HG03469 (cell line): ENCODE measurements around the gene C19orf25.
"Not testable (repeated sequence)": the region's sequence is repeated elsewhere in the genome, so short reads cannot be mapped to it uniquely, and the experiment has no call there.

Experiments used
- ATAC-seq: cut with Tn5 transposase; IDR thresholded peaks from one replicate; pipeline ENCODE4 v1.9.1; 2021; ENCODE audit warnings: mild to moderate bottlenecking, moderate library complexity, moderate number of reproducible peaks; ENCODE audit not compliant: unreplicated experiment

The C19orf25 gene

DNA sequence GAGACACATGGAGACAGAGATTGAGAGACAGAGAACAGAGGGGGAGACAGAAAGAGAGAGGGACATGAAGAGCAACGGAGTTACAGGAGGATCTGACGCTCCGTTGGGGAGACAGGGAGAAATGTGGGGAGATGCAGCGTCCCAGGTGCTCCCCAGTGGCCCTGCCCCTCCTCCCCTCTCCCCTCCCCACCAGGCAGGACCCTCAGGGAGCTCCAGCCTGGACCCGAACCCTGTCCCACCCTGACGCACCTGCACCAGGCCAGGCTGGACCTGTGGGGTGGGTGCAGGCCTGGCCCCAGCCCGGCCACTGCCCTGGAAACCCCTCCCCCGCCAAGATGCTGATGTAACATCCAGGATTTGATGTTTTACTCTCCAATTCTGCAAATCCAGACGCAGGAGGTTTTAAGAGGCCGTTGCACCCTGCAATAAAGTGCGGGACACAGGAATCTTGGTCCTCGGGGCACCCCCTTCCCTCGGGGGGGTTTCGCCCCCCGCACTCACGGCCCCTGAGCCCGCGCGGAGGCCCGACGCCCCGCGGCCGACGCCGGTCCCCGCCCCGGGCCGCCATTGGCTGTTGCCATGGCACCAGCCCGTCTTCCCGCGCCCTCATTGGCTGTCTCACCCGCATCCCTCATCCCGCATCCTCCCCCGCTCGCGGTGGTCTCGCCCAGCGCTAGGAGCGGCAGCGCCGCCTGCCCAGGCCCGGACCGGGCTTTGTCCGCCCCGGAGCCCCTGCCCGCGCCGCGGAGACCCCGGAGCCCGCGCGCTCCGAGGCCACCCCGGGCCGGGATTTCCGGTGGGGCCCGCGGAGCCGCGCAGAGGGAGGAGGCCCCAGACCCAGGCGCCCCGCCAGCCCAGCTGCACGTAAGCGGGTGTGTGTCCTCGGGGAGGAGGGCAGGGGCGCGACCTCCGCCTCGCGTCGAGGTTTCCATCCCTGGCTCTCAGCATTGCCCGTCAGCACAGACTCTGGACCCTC is 29.3 kb downstream of the C19orf25 start, which contains the start of gene APC2:
Gene APC2, plus strand, starts transcription at position 655 of the 976 bp plus-strand sequence. CDS start 2,881 bp downstream, outside the sequence.
- ATAC-seq, result no peak

DNA sequence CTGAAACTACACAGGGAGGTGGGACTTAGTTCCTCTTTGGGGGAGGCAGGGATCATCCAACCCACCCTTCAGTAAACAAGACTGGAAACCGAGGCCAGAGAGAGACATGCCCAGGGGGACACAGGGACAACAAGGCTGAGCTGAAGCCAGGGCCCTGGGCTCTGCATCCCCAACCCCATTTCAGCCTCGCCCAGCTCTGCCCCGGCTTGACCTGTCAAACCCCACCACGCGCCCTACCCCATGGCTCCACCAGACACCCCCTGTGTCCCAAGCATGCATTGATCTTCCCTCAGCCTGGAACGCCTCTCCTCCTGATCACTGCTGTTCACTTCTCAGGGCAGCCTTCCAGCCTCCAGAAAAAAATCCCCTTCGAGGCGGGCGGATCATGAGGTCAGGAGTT is 31.1 kb downstream of the C19orf25 start:
- no peak for ATAC-seq

DNA sequence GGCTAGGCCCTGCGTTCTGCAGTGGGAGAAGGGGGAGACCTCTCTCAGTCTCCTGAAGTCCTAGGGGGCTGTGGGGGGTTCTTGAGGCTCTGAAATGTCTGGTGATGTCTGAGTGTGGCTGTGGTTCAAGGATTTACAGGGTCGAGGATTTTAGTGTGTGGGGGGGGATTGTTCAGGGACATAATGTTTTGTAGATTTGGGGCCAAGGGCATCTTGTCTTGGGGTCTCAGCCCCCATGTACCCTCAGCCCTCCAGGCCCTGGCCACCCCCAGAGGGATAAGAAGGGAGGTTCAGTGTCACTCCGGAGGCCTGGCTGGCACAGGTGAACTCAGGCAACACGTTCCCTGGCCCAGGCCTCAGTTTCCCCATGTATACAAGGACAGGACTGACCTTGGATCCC is 31.5 kb downstream of the C19orf25 start:
- ATAC-seq, result no peak

DNA sequence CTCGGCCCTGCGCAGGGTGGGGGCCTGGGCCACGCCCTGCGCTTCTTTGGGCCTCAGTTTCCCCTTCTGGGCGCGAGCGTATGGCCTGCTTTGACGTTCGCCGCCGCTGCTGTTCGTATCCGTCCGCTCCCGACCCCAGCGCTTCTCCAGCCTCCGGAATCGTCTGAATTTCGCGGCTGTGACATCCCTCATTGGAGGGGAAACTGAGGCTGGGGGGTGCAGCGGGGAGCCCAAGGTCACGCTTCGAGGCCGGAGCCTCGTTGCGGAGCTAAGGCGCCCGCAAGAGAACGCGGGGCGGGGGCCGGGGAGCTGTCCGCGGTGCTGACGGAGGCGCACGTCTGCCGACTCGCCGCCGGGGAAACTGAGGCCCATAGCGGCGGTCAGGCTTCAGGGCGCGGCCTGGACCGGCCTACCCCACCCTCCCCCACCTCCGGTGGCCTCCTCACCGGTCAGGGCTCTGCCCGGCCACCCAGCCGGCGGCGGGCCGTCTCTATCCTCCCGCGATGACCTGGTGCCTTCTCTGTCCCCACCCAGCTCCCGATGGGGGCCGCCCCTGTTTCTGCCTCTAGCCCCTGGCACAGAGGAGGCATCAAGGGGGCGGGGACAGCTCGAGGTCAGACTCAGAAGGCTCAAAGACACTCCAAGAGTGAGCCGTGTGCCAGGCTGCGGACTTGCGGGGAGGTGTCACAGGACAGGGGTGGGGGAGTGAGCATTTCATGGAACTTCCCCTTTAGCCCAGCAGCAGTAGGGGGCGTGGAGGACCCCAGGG is 32.1 kb downstream of the C19orf25 start:
- ATAC-seq, result no peak

DNA sequence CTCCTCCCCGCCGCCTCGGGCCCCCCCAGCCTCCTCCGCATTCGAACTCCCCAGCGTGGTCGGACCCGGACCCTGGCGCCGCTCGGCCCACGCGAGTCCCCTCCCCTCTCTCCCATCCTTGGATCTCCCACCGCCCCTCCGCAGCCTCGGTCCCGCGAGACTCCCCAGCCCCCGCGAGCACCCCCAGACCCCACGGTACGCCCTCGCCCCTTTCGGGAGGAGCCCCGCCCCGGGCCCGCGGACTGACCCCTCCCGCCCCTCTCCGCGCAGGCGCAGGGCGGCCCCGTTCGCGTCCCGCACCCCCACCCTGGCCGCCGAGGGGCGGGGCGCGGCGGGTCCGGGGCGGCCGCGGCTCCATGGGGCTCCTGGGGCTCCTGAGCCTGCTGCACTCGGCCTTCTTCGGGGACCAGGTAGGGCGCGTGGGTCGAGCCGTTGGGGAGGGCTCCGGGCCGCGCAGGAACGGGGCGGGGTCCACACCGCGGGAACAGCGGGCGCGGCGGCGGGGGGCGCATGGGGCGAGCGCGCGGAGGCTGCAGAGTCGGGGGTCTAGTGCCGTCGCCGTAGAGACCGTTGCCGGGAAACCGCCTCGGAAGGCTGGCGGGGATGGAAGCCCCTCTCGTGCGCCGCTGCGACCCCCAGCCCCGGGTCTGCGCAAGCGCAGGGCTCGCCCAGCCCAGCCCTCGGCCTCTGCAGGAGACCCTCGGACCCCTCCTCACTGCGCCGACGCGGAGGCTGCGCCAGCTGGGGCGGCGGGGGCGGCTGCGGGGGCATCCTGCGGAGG is 32.9 kb downstream of the C19orf25 start:
- ATAC-seq, result no peak

DNA sequence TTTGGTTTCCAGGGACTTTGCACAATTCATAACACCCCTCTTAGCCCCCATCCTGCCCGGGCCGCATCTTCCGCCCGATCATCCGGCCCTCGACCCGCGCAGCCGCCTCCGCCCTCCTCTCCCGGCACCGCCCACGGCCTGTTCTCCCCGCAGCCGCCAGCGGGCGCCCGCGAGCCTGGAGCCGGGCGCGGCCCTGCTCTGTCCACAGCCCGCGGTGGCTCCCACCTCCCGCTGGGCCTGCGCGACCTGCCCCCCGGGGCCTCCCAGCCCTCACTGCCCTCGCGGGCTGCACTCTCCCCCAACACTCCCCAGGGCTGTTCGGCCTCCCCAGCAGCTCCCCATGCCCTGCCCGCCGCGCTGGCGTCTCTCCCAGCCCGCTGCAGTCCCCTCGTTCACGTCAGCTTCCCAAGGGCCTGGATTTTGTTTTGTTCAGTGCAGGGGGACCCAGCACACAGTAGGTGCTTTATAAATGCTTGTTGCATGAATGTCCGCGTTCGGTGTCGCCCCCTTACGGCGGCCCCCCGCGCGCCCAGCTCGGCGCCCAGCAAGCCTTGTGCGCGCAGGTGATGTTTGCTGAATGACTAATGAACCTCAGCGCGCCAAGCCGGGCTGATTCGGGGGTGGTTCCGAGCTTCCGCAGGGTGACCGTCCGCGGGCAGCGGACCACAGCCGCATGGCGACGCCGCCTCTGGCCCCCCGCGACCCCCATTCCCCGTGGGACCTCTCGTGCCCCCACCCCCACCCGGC is 33.7 kb downstream of the C19orf25 start:
- no peak for ATAC-seq

DNA sequence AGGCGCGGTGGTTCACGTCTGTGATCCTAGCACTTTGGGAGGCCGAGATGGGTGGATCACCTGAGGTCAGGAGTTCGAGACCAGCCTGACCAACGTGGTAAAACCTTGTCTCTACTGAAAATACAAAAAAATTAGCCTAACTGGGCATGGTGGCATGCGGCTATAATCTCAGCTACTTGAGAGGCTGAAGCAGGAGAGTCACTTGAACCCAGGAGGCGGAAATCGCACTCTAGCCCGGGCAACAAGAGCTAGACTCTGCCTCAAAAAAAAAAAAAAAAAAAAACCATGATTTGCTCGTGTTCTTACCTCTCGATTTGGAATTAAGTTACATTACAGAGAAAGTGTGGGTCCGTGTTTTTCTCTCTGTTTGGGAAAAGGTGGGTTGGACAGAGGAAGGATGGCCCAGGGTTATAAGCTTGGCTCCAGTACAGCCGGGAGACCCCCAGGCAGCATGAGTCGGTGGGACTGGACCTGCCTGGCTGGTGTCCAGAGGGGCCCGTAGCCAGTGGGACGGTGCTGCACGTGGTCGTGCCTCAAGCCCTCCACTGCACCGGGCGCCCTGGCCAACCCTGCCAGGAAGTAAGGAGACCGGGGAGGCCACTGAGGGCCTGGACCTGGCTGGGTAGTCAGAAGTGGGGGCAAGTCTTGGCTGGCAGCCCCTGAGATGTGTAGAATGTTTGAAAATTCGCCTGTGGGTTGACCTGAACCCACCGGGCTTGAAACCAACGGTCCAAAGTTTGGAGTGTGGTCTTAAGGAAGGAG is 37.2 kb downstream of the C19orf25 start:
- no peak for ATAC-seq

DNA sequence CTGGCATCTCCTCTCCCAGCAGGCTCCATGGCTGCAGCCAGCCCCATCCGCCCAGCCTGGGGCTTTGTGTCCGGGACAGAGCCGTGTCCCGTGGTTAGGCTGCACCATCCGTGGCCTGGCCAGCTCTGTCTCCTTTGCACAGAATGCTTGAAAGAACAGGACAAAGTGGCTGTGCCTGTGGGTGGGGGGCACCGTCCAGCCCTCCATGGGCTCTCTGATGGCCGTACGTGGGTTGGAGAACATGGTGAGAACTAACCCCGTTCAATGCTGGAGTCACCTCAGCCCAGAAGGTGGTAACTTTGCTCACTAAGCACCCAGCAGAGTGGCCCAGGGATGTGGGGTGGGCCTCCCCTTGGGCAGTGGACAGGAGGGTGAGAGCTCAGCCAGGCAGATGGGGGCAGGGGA is 38.0 kb downstream of the C19orf25 start:
- ATAC-seq, result no peak

DNA sequence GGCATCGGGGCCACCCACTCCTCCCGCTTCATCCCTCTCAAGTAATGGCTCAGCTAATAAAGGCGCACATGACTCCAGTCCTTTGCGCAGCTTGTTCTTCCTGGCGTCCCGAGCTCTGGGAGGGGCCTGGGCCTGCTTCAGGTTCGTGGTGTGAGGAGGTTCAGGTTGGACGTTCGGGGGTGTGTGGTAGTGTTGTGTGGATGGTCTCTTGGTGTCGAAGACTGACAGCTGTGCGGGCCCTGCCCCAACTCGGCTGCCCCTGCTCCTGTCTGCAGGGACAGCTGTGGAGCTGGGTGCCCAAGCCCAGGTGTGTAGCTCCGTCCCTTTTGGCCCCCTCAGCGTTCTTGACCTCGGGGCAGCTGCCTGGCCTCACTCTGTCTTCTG is 38.6 kb downstream of the C19orf25 start:
- no peak for ATAC-seq

DNA sequence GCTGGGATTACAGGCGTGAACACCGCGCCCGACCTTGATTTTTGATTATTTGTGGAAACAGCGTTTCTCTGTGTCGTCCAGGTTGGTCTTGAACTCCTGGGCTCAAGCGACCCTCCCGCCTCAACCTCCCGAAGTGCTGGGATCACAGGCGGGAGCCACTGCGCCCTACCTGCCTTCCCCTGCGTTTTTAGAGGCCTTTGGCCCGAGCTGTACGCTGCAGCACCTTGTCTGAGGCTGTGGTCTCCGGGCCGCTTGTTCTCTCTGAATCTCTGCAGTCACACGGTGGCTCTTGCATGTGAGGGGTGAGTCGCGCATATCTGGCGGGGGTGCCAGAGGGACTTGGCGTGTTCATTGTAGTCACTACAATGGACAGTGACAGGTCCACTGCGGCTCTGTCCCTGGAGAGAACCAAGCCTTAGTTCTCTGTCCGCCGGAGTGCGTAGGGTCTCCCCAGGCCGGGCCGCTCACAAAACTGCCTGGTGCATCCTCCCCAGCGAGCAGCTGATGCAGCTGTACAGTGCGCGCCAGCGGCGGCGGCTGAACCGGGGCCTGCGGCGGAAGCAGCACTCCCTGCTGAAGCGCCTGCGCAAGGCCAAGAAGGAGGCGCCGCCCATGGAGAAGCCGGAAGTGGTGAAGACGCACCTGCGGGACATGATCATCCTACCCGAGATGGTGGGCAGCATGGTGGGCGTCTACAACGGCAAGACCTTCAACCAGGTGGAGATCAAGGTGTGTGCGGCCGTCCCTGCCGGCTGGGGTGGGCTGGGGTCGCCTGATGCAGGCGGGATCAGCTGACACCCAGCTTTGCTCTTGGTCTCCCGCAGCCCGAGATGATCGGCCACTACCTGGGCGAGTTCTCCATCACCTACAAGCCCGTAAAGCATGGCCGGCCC is 39.2 kb downstream of the C19orf25 start:
- ATAC-seq, result not testable (repeated sequence)

DNA sequence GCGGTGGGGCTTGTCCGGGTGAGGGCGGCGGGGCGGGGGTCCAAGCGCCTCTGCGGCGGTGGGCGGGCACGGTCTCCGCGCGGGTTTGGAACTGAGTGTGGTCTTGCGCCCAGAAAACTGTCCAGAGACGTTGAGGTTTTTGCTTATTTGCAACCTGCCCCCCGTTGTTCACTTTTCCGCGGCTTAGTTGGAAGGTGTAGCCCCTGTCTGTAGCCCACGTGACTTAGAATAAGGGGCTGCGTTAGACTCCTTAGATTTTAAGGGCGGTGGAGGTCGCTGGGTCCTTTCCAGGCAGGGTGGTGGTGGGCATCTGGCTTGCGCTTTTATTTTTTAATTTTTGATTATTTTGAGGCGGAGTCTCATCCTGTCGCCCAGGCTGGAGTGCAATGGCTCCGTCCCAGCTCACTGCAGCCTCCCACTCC is 40.1 kb downstream of the C19orf25 start:
- no peak for ATAC-seq

DNA sequence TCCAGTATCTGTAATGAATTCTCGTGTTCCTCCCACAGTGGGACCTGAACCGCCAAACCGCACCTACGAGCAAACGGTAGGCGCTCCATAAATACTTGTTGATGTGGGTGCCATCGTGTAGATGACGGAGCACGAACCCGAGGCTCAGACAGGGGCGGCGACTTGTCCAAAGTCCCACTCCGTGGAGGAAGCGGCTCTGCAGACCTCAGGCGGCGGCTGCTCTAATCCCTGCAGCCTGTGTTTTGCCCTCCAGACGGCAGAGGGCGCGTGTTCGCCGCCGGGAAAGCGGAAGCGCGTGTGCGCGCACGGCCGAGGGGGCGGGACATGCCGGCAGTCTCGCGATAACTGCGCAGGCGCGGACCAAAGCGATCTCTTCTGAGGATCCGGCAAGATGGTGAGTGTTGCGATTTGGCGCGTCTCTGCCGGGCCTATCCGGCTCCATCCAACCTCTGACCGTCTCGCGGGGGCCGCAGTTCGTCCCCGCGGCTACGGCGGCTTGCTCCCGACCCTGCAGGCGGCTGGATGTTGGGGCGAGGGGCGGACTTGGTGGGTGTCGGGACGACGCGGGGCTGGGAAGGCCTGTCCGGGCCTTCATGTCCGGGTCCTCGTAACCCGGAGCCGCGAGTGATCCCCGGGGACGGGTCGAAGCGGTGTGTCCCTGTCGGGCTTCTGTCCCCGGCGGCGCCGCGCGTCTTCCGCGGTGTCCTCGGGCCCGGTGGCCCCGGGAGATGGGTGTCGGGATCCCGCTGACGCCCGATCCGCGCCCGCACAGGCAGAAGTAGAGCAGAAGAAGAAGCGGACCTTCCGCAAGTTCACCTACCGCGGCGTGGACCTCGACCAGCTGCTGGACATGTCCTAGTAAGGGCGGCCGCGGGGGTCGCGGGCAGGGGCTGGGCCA is 40.7 kb downstream of the C19orf25 start, which contains the start of gene RPS15:
Gene RPS15, plus strand, starts transcription at position 362 of the 898 bp plus-strand sequence. Its CDS starts 30 bp downstream, at position 392.
- no peak for ATAC-seq

DNA sequence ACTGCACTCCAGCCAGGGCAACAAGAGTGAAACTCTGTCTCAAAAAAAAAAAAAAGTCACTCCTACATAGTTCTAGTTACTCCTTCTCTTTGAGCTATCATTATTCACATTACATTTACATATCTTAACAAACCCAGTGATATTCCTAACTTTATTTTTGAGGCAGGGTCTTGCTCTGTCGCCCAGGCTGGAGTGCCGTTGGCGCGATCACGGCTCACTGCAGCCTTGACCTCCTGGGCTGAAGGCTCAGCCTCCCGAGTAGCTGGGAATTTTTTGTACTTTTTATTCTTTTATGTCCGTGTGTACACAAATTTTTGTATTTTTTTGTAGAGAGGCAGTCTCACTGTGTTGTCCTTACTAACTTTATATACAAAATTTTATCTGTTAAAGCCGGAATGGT is 41.4 kb downstream of the C19orf25 start:
- ATAC-seq, result no peak

DNA sequence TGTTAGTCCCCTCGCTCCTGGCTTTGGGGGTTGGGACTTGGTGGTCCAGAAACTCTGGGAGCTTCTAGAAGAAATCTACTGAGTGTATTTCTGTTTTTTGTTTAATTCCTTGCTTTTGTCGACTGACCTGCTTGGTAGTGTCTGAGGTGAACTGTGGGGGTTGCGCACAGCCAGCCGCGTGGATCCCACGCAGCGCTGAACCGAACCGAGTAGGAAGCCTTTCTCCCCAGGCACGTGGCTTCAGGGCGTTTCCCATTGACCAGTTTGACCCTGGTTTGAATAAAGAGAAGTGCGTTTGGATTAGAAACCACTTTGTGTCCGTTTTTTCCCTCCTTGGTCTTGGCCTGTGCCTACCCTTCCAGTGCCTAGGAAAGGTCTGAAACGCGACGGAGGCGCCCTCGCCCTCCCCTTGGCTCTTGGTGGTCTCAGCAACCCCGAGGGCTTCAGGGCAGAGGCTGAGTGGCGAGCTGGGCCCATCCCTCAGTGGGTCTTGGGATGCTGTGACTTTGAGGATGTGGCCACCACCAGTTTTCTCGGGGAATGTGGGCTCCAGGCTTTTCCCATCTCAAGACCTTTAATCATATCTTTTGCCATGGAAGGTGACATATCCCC is 43.5 kb downstream of the C19orf25 start:
- ATAC-seq, result no peak

DNA sequence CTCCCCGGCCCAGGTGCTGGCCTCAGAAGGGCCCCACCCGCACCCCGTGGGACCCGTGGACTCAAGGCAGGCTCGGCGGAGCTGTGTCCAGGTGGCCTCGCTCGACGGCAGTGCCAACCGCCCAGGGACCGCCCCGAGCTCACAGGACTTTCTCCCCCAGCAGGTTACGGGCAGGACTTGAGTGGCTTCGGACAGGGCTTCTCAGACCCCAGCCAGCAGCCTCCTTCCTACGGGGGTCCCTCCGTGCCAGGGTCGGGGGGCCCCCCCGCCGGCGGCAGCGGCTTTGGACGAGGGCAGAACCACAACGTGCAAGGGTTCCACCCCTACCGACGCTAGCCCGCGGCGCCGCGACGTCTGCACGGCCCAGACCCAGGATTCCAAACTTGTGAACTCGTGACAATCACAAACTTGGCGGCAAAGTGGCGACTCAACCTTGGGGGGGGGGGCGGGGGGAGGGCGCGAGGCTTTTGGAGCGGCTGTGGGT is 44.4 kb downstream of the C19orf25 start:
- no peak for ATAC-seq

DNA sequence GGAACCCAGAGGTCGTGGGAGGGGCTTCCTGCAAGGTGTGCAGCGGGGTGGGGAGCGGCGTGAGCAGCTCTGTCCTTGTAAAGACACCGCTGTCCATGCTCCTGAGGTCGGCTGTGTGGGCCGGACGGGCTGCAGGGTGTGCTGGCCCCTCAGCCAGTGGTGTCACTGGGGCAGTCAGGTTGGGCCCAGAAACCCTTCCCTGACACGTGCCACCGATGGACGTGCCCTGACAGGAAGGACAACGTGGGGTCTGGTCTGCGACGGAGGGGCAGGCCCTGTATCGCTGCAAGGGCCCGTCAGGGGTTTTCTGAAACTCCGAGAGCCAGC is 45.0 kb downstream of the C19orf25 start:
- no peak for ATAC-seq
